Left hindlimb (tissue), 1 donor: ENCODE data around the gene FLNC.

Source experiments
- DNase-seq: peaks from one replicate; pipeline ENCODE4 v3.0.0-alpha.2; 2018

FLNC gene

GRCh38 chr7:128879939-128880746, 49.9 kb downstream of the FLNC start:
- peak; percentile 51 for DNase-seq

- peak; percentile 27 for DNase-seq
Measured at GRCh38 chr7:128880791-128881457, 50.7 kb downstream of the FLNC start.

- no peak for DNase-seq
Measured at GRCh38 chr7:128881458-128882125, 51.4 kb downstream of the FLNC start.

GRCh38 chr7:128882134-128882533, 51.9 kb downstream of the FLNC start:
- no peak for DNase-seq

- DNase-seq, result peak; percentile 80
Measured at GRCh38 chr7:128883622-128884448, 53.6 kb downstream of the FLNC start.

GRCh38 chr7:128884561-128885369, 54.6 kb downstream of the FLNC start:
- peak; percentile 28 for DNase-seq

GRCh38 chr7:128885370-128886187, 55.4 kb downstream of the FLNC start:
- no peak for DNase-seq

GRCh38 chr7:128886391-128887168, 56.4 kb downstream of the FLNC start:
- DNase-seq, result peak; percentile 26

GRCh38 chr7:128887169-128888038, 57.2 kb downstream of the FLNC start:
- peak; percentile 20 for DNase-seq

- DNase-seq, result no peak
Measured at GRCh38 chr7:128888039-128888755, 58.0 kb downstream of the FLNC start.

- DNase-seq, result no peak
Measured at GRCh38 chr7:128888756-128889095, 58.5 kb downstream of the FLNC start.

GRCh38 chr7:128889121-128889520, 58.9 kb downstream of the FLNC start:
- DNase-seq, result no peak

GRCh38 chr7:128890306-128891109, 60.3 kb downstream of the FLNC start:
- DNase-seq, result peak; percentile 38

GRCh38 chr7:128891110-128891941, 61.1 kb downstream of the FLNC start:
- peak; percentile 34 for DNase-seq

GRCh38 chr7:128891942-128892269, 61.7 kb downstream of the FLNC start:
- DNase-seq, result no peak

- DNase-seq, result peak; percentile 28
Measured at GRCh38 chr7:128892521-128893250, 62.5 kb downstream of the FLNC start.
